ENCODE measurements around the gene APEH. TPM values are rescaled to one million over a fixed set of nuclear protein-coding genes. Genes with fewer than 3 reads are reported as not detected.

Gene APEH
- total and polyA plus RNA-seq, 2 donors (not counting 1 experiment from before 2014, with no cell fraction given): 52.6 to 137 TPM

- Histone ChIP-seq H3K4me1 (ENCODE audit: control insufficient read depth, extremely low read depth, insufficient read depth, low read length) (peaks cover 6% of the 10 kb centered on the region), H3K27ac (ENCODE audit: insufficient read depth, low read length) (no peak overlapping the region), H3K9ac (ENCODE audit: insufficient read depth, low read length) (no peak overlapping the region), H3K9me3 (ENCODE audit: control insufficient read depth, insufficient read depth, low read depth, low read length) (no peaks in the 10 kb centered on the region), H3K4me2 (ENCODE audit: extremely low read depth, insufficient read depth, low read length) (no peak overlapping the region), H3K27me3 (ENCODE audit: control insufficient read depth, insufficient read depth, low read length) (no peaks in the 10 kb centered on the region), H3K4me3 (replicated peaks in 1 of 4; ENCODE audit: control extremely low read depth in 1 of 4, insufficient read depth in 1 of 4, low read depth in 3 of 4, low read length in 4 of 4) (no peak overlapping the region), H2AFZ (ENCODE audit: low read length) (no peak overlapping the region), H4K20me1 (ENCODE audit: control insufficient read depth, extremely low read depth, insufficient read depth, low read length) (no peaks in the 10 kb centered on the region), H3K36me3 (ENCODE audit: control insufficient read depth, insufficient read depth, low read length) (peaks cover 28% of the 10 kb centered on the region), H3K79me2 (ENCODE audit: control insufficient read depth, insufficient read depth, low read length) (peaks cover 11% of the 10 kb centered on the region)
- DNase-seq (ENCODE audit: low read depth in 2 of 2): no peak
- TF ChIP-seq CTCF (conservative IDR thresholded peaks at IDR 0.05 in 1 of 2, IDR thresholded peaks at IDR 0.05 in 1 of 2; ENCODE audit: low read depth in 1 of 2, low read length in 2 of 2): no peak
- no peak for TF ChIP-seq EZH2 (IDR thresholded peaks at IDR 0.05; ENCODE audit: low read length, missing control alignments)
Measured at GRCh38 chr3:49675912-49676311, 1.8 kb downstream of the APEH start.

- Histone ChIP-seq H3K36me3 (ENCODE audit: control insufficient read depth, insufficient read depth, low read length) (peaks cover 40% of the 10 kb centered on the region), H2AFZ (ENCODE audit: low read length) (no peak overlapping the region), H3K79me2 (ENCODE audit: control insufficient read depth, insufficient read depth, low read length) (no peaks in the 10 kb centered on the region), H3K4me3 (replicated peaks in 1 of 4; ENCODE audit: control extremely low read depth in 1 of 4, insufficient read depth in 1 of 4, low read depth in 3 of 4, low read length in 4 of 4) (no peak overlapping the region), H3K4me2 (ENCODE audit: extremely low read depth, insufficient read depth, low read length) (no peak overlapping the region), H3K9ac (ENCODE audit: insufficient read depth, low read length) (no peak overlapping the region), H3K9me3 (ENCODE audit: control insufficient read depth, insufficient read depth, low read depth, low read length) (no peaks in the 10 kb centered on the region), H3K4me1 (ENCODE audit: control insufficient read depth, extremely low read depth, insufficient read depth, low read length) (no peaks in the 10 kb centered on the region), H3K27me3 (ENCODE audit: control insufficient read depth, insufficient read depth, low read length) (no peaks in the 10 kb centered on the region), H3K27ac (ENCODE audit: insufficient read depth, low read length) (no peak overlapping the region), H4K20me1 (ENCODE audit: control insufficient read depth, extremely low read depth, insufficient read depth, low read length) (no peaks in the 10 kb centered on the region)
- no peak for DNase-seq (ENCODE audit: low read depth in 2 of 2)
- no peak for TF ChIP-seq EZH2 (IDR thresholded peaks at IDR 0.05; ENCODE audit: low read length, missing control alignments)
- TF ChIP-seq CTCF (conservative IDR thresholded peaks at IDR 0.05 in 1 of 2, IDR thresholded peaks at IDR 0.05 in 1 of 2; ENCODE audit: low read depth in 1 of 2, low read length in 2 of 2): no peak
Measured at GRCh38 chr3:49680493-49681231, 6.5 kb downstream of the APEH start.

GRCh38 chr3:49681232-49681522 lies 7.0 kb downstream of the APEH start:
- no peak overlapping the region for H3K9ac ChIP-seq (ENCODE audit: insufficient read depth, low read length)
- no peaks in the 10 kb centered on the region for H3K27me3 ChIP-seq (ENCODE audit: control insufficient read depth, insufficient read depth, low read length)
- TF ChIP-seq EZH2 (IDR thresholded peaks at IDR 0.05; ENCODE audit: low read length, missing control alignments) (no peak), CTCF (conservative IDR thresholded peaks at IDR 0.05 in 1 of 2, IDR thresholded peaks at IDR 0.05 in 1 of 2; ENCODE audit: low read depth in 1 of 2, low read length in 2 of 2) (no peak)
- H3K79me2 ChIP-seq (ENCODE audit: control insufficient read depth, insufficient read depth, low read length): no peaks in the 10 kb centered on the region
- H4K20me1 ChIP-seq (ENCODE audit: control insufficient read depth, extremely low read depth, insufficient read depth, low read length): no peaks in the 10 kb centered on the region
- H3K4me3 ChIP-seq (replicated peaks in 1 of 4; ENCODE audit: control extremely low read depth in 1 of 4, insufficient read depth in 1 of 4, low read depth in 3 of 4, low read length in 4 of 4): no peak overlapping the region
- no peak for DNase-seq (ENCODE audit: low read depth in 2 of 2)
- no peak overlapping the region for H2AFZ ChIP-seq (ENCODE audit: low read length)
- no peaks in the 10 kb centered on the region for H3K9me3 ChIP-seq (ENCODE audit: control insufficient read depth, insufficient read depth, low read depth, low read length)
- no peaks in the 10 kb centered on the region for H3K4me1 ChIP-seq (ENCODE audit: control insufficient read depth, extremely low read depth, insufficient read depth, low read length)
- no peak overlapping the region for H3K27ac ChIP-seq (ENCODE audit: insufficient read depth, low read length)
- peaks cover 38% of the 10 kb centered on the region for H3K36me3 ChIP-seq (ENCODE audit: control insufficient read depth, insufficient read depth, low read length)
- H3K4me2 ChIP-seq (ENCODE audit: extremely low read depth, insufficient read depth, low read length): no peak overlapping the region

Measured in fibroblast of lung (primary cell).